GM21737 (cell line): ENCODE measurements around the gene TMEM186.
A peak's percentile ranks its signal among the peaks of the same experiment; 100 is the strongest.
"Not testable (repeated sequence)": the region's sequence is repeated elsewhere in the genome, so short reads cannot be mapped to it uniquely, and the experiment has no call there.

Source experiments
- ATAC-seq: cut with Tn5 transposase; IDR thresholded peaks from one replicate; pipeline ENCODE4 v1.9.1; 2021; ENCODE audit warnings: mild to moderate bottlenecking, moderate library complexity; ENCODE audit not compliant: unreplicated experiment

The TMEM186 gene, protein sequence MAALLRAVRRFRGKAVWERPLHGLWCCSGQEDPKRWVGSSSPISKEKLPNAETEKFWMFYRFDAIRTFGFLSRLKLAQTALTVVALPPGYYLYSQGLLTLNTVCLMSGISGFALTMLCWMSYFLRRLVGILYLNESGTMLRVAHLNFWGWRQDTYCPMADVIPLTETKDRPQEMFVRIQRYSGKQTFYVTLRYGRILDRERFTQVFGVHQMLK

GRCh38 chr16:8797364-8798173, at the start of gene TMEM186, which contains the start of gene PMM2:
Gene TMEM186, minus strand, starts transcription at chr16:8797639. Its CDS starts 25 bp downstream, at chr16:8797614.
Gene PMM2, plus strand, starts transcription at chr16:8797839. Its CDS starts 44 bp downstream, at chr16:8797883.
- peak; percentile 93 for ATAC-seq

GRCh38 chr16:8847145-8847544, 49.7 kb upstream of the TMEM186 start:
- no peak for ATAC-seq

DNA sequence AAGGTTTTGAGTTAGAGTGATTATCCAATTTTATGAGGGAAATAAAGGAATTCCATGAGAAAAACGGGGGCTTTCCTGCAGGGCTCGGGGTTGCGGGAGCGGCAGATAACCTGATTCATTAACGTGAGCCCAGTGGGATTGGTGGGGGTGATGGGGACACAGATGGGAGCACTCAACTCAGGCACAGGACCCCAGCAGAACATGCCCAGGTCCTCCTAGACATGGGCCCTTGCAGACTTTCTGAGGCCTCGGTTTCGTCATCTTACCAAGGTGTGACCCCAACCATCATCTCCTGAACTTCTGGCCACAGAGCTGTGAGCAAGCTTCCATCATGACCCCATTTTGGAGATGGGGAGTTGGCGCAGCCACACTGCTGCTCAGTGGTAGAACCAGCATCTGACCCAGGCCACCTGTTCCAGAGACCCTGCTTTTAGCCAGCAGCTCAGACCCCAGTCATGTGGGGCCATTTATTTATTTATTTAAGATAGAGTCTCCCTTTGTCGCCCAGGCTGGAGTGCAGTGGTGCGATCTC, 49.0 kb upstream of the TMEM186 start:
- no peak for ATAC-seq

DNA sequence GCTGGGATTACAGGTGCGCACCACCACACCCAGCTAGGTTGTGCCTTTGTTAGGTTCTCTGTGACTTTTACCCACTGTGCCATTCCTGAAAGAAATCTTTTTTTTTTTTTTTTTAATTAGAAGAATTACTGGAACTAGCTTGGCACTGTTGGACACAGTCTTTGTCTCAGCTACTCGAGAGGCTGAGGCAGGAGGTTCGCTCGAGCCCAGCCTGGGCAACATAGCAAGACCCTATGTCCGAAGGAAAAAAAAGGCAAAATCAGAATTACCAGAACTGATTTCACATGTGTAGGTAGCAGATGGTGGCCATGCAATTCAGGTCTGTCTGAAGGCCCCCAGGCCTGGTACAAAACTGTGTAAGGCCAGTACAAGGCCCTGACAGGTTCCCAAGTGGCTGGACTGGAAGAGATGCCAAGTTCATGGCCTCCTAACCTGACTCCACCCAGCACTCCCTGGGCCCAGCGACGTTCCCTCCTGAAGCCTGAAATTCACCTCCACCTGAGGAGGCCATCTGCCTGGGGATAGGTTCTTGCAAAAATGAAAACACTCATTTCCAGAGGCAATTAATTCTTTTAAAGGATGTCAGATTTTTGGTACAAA, 48.4 kb upstream of the TMEM186 start:
- ATAC-seq = no peak

DNA sequence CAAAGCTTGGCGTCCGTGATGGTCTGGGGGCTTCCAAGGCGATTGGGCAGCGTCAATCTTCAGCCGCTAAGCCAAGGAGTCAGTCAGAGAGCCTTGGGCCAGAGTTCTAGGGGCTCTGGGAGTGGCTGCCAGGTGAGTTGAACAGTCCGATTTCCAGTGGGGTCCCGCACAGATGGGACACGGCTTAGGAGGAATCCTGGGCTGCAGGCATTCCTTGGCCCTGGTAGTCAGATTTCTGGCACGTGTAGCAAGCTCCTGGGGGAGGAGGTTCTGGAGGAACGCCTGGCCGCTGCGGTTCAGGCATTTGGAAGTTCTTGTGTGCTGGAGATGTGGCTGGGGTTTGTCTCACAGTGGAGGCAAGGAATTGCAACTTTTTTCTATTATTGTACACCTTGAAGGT, 45.9 kb upstream of the TMEM186 start:
- not testable (repeated sequence) for ATAC-seq

GRCh38 chr16:8842016-8842415, 44.6 kb upstream of the TMEM186 start:
- ATAC-seq = not testable (repeated sequence)

- not testable (repeated sequence) for ATAC-seq
Measured at GRCh38 chr16:8837594-8837993, 40.2 kb upstream of the TMEM186 start.

GRCh38 chr16:8836797-8837196, 39.4 kb upstream of the TMEM186 start:
- ATAC-seq = not testable (repeated sequence)

GRCh38 chr16:8832717-8833105, 35.3 kb upstream of the TMEM186 start:
- no peak for ATAC-seq

DNA sequence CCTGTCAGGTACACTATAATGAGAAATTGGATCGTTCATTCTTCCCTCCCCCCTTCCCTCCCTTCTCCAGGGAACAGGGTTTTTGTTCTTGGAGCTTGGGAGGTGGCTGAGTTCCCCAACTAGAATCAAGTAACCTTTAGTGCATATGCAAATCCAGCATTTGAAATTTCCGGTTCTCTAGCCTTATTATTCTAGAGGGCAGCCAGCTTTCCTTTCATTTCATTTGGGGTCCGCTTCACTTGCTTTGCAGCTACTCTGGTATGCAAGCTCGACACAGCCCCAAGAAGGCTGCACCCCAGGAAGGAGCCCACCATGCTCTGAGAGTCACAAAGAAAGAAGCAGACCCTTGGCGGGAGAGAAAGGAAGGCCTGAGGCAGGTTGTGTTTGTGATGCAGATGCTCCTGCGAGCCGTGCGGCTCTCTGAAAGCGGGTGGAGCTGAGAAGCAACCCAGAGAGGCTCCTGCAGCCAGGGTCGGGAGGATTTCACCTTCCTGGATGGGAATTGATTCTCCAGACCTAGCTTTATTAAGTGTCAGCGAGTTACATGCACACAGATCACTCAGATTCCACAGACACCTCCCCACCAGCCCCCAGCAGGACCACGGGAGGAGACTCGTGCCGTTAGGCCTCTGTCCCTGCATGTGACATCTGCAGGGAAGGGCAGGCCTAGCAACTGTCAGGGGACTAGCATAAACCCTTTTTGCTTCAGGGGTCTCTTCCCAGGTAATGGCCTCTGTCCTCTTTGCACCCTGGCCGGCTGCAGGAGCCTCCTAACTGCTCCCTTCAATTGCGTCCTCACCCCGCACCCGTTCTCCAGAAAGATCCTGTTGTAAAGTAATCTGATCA, 34.7 kb upstream of the TMEM186 start:
- ATAC-seq = no peak

DNA sequence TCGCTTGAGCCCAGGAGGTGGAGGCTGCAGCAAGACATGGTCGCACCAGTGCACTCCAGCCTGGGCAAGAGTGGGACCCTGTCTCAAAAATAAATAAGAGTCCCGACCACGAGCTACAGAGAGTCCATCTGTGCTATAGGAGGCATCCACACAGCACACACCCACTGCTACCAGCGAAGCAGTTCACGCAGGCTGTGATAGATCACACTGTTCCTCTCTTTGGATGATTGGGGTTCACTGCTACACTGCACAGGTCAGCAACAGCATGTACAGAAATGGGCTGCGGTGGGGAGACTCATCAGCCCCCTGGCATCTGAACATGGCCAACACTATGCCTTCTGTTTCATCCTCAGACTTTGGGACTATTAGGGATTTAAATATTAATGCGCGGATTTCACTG, 34.0 kb upstream of the TMEM186 start:
- ATAC-seq = no peak

DNA sequence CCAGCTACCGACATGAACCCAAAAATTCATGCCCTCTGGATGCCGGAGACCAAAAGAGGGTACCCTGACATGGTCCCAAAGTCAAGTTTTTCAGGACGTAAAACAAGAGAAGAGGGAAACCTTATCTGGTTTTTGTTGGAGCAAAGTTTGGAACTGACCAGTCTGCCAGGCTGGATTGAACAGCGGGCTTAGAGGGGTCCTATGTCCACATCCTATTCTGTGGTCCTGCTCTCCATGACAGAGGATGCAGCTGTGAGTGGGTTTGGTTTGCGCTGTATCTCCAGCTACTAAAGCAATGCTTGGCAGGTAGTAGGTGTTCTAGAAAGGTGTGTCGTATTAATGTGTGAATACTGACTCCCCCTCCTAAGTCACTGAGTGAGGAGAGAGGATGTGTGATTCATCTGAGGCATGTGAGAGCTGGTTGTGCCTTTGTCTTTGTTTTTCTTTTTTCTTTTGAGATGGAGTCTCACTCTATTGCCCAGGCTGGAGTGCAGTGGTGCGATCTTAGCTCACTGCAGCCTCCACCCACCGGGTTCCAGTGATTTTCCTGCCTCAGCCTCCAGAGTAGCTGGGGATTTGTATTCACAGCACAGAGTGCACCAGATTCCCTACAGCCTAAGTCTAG, 31.2 kb upstream of the TMEM186 start:
- ATAC-seq = no peak

DNA sequence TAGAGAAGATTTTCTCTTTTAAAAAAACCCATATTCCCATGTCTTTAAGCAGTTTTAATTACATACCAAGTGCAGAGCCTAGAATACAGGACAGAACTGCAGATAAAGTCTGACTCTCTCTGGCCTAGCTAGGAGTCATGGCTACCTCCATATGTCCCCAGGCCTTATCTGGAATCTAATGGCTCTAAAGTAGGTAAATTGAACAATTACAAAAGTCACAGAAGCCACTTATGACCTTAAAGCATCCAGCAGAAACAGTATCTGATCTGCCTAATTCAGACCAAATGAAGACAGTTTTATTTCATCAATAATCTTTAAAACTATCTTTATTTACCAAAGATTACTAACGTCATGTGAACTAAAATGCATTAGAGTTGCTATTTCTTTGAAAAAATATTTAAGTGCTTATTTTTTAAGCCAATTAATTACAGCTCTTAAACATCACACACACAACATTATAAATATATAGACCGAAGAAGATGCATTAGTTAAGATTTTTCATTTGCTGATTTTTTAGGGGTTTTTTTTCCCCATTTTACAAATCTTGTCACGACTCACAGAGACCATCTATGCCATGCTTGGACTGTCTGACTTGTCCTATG, 28.9 kb upstream of the TMEM186 start:
- ATAC-seq = no peak

DNA sequence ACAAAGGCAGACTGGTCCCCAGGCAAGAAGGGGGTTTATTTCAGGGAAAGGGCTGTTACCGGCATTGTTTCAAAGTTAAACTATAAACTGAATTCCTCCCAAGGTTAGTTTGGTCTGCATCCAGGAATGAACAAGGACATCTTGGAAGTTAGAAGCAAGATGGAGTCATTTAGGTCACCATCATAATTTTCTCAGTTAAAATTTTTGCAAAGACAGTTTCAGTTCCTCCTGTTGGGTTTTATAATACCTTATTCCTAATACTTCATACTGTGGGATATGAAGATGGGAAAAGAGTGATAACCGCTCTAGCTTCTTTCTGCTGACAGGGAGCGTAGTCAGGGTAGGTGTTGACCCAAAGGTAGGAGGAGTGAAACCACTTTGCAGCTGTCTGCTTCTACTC, 25.0 kb upstream of the TMEM186 start:
- no peak for ATAC-seq

- ATAC-seq = no peak
Measured at GRCh38 chr16:8819411-8820034, 22.1 kb upstream of the TMEM186 start.

DNA sequence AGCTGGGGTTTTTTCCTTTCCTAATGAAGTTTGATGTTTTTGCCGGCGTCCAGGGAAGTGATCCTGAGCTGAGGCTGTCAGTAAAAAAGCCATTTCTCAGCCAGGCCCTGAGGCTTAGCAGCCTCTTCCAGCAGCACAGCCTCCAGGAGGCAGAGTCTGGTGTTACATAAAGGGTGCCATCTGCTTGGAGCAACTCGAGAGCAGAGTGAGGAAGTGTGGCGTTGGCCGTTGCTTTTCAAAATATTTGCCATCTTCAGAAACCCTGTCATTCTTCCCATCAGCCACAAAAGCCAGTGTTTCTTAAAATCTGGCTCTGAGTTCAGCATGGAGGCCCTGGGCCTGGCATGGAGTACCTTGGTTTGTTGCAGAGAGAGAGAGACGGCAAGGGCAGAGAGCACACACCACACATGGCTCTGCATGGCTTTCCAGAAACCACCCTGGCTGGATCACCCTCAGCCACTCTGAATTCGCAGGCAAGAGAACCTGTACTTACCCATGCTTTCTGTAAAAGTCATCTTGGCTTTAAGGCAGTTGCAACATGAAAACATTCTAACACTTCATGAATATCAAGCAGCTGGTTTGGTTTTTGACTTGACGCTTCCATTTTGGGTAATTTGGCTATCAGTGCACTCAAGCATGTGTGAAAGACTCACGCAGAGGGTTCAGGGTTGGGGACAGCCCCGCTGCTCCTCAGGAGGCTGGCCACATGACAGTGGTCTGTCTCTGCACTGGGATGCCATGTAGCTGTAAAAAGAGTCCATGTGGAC, 21.2 kb upstream of the TMEM186 start:
- peak; percentile 77 for ATAC-seq

GRCh38 chr16:8816967-8817655, 19.7 kb upstream of the TMEM186 start:
- no peak for ATAC-seq
